ENCODE data around the gene LIFR.

Gene LIFR

DNA sequence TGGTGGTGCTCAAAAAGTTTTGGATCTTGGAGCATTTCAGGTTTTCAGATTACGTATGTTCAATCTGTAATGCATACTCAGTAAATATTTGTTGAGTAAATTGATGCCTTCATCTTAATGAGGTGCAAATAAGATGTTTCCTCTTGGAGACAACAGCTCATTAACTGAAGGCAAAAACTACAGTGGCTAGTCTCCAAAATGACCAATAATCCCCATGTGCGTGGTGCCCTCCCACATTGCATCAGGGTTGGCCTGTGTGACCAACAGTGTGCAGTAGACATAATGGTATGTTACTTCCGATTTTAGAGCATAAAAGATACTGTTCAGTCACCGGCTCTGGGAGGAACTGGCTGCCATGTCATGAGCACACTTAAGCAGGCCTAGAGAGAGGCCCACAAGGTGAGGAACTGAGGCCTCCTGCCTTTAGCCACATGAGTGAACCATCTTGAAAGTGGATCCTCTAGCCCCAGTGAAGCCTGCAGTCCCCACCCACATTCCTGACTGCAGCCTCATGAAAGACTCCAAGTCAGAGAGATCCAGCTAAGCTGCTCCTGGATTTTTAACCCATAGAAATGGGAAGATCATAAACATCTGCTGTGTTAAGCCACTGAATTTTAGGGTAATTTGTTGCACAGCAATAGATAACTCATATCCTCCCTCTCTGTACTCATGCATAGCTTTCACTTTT, 55.7 kb downstream of the LIFR start:
- H3K27ac ChIP-seq (ENCODE audit: extremely low read depth, low read depth, low read length), result no peak overlapping the region
- POLR2A ChIA-PET, result no interaction called here
- no peaks in the 10 kb centered on the region for H3K9me3 ChIP-seq (ENCODE audit: control insufficient read depth, insufficient read depth, low read depth, low read length)
- CTCF ChIA-PET, result interaction anchor here (0.5 kb wide), 1 partner anchor 160 kb away, joined by 3 read pairs; no protein-coding TSS in a partner anchor
- H3K36me3 ChIP-seq (ENCODE audit: control insufficient read depth in 2 of 2, insufficient read depth in 1 of 2, low read length in 2 of 2), result peaks cover 10 to 20% of the 10 kb centered on the region in 2 experiments
- H3K4me1 ChIP-seq (ENCODE audit: control insufficient read depth, insufficient read depth, low read length), result no peaks in the 10 kb centered on the region
- TF ChIP-seq ZIC2 (tag by site-specific recombination; IDR thresholded peaks at IDR 0.05) (no peak), SP7 (tag by site-specific recombination; IDR thresholded peaks at IDR 0.05) (peak; percentile 55; the same call in 1 of the 2 replicates)
- H3K4me3 ChIP-seq (ENCODE audit: low read depth, low read length), result no peak overlapping the region

DNA sequence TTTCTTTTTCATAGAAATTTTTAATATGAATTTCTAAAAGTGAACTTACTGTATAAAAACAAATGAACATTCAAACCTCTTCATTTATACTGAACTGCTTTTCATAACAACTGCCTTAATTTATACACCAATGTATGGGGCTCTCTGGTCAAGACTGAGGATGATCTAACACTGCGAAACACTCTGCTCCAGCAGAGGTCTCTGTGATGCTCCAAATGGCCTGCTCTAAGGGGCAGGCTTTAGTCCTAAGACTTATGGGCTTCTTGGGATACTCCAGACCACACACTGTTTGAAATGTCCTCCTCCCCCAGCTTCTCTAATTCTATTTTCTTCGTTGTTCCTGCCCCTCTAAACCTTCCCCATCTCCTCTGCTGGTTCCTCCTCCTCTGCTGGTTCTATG, 58.5 kb downstream of the LIFR start:
- no peak overlapping the region for H3K4me3 ChIP-seq (ENCODE audit: low read depth, low read length)
- CTCF ChIA-PET, result interaction anchor here (0.8 to 2.5 kb wide), 4 partner anchors 53 to 312 kb away, joined by 3 to 18 read pairs (median 4); no protein-coding TSS in a partner anchor

DNA sequence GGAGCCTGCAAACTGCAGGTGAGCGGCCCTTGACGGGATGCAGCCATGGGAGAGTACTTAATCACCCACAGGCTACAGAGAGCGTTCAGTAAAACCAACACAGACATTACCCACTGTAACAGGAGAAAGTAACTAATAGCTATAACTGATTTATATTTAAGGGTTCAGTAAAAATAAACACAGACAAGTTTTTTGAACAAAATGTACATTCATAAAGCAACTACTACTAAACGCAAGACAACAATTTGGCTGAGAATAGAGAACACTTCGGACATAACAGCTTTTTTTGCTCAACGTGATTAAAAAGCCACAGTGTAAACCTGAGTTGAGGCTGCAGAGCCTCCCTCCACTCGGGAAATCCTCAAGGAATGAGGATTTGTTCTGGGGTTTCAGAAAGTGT, 61.7 kb downstream of the LIFR start:
- Histone ChIP-seq H3K27ac (ENCODE audit: extremely low read depth, low read depth, low read length) (no peak overlapping the region), H3K4me3 (ENCODE audit: low read depth, low read length) (no peak overlapping the region), H3K9me3 (ENCODE audit: control insufficient read depth, insufficient read depth, low read depth, low read length) (no peaks in the 10 kb centered on the region), H3K4me1 (ENCODE audit: control insufficient read depth, insufficient read depth, low read length) (no peaks in the 10 kb centered on the region), H3K36me3 (ENCODE audit: control insufficient read depth in 2 of 2, insufficient read depth in 1 of 2, low read length in 2 of 2) (peaks cover 16 to 18% of the 10 kb centered on the region in 2 experiments)
- CTCF ChIA-PET, result interaction anchor here (0.6 to 1.4 kb wide), 7 partner anchors 9 to 1244 kb away, joined by 3 to 6 read pairs (median 3); no protein-coding TSS in a partner anchor
- TF ChIP-seq, protein P1, sequence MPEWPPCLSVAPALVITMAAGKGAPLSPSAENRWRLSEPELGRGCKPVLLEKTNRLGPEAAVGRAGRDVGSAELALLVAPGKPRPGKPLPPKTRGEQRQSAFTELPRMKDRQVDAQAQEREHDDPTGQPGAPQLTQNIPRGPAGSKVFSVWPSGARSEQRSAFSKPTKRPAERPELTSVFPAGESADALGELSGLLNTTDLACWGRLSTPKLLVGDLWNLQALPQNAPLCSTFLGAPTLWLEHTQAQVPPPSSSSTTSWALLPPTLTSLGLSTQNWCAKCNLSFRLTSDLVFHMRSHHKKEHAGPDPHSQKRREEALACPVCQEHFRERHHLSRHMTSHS (tag by site-specific recombination; IDR thresholded peaks at IDR 0.05), result no peak
- no peak for TF ChIP-seq ZNF274 (IDR thresholded peaks at IDR 0.05; ENCODE audit: low read length)
- no peak for TF ChIP-seq ZNF274 (tag by site-specific recombination; IDR thresholded peaks at IDR 0.05; ENCODE audit: borderline replicate concordance)
- no peak for TF ChIP-seq ZBTB20 (tag by site-specific recombination; IDR thresholded peaks at IDR 0.05)
- TF ChIP-seq ZNF747 (tag by site-specific recombination; IDR thresholded peaks at IDR 0.05), result no peak
- no peak for TF ChIP-seq ZNF433 (tag by site-specific recombination; IDR thresholded peaks at IDR 0.05; ENCODE audit: low read depth)
- TF ChIP-seq ZNF596 (tag by site-specific recombination; IDR thresholded peaks at IDR 0.05), result no peak
- no peak for TF ChIP-seq ZNF677 (tag by site-specific recombination; IDR thresholded peaks at IDR 0.05)
- TF ChIP-seq ZNF514 (tag by site-specific recombination; IDR thresholded peaks at IDR 0.05), result no peak
- no peak for TF ChIP-seq KLF1 (tag by site-specific recombination; IDR thresholded peaks at IDR 0.05)
- TF ChIP-seq BCL11A (tag by site-specific recombination; IDR thresholded peaks at IDR 0.05; ENCODE audit: low read depth), result no peak
- TF ChIP-seq, protein P2, sequence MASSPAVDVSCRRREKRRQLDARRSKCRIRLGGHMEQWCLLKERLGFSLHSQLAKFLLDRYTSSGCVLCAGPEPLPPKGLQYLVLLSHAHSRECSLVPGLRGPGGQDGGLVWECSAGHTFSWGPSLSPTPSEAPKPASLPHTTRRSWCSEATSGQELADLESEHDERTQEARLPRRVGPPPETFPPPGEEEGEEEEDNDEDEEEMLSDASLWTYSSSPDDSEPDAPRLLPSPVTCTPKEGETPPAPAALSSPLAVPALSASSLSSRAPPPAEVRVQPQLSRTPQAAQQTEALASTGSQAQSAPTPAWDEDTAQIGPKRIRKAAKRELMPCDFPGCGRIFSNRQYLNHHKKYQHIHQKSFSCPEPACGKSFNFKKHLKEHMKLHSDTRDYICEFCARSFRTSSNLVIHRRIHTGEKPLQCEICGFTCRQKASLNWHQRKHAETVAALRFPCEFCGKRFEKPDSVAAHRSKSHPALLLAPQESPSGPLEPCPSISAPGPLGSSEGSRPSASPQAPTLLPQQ (tag by site-specific recombination; IDR thresholded peaks at IDR 0.05), result no peak
- TF ChIP-seq KLF7 (tag by site-specific recombination; IDR thresholded peaks at IDR 0.05; ENCODE audit: borderline replicate concordance), result no peak
- TF ChIP-seq ZEB2 (tag by site-specific recombination; IDR thresholded peaks at IDR 0.05), result no peak
- no peak for TF ChIP-seq ZNF174 (tag by site-specific recombination; IDR thresholded peaks at IDR 0.05)
- POLR2A ChIA-PET, result no interaction called here

More for the DNA sequence above, 58.5 kb downstream of the LIFR start:
- Histone ChIP-seq H3K27ac (ENCODE audit: extremely low read depth, low read depth, low read length) (no peak overlapping the region), H3K4me1 (ENCODE audit: control insufficient read depth, insufficient read depth, low read length) (no peaks in the 10 kb centered on the region), H3K36me3 (ENCODE audit: control insufficient read depth in 2 of 2, insufficient read depth in 1 of 2, low read length in 2 of 2) (peaks cover 11 to 15% of the 10 kb centered on the region in 2 experiments), H3K9me3 (ENCODE audit: control insufficient read depth, insufficient read depth, low read depth, low read length) (no peaks in the 10 kb centered on the region)
- no peak for TF ChIP-seq GLIS1 (tag by site-specific recombination; IDR thresholded peaks at IDR 0.05)
- peak; percentile 47 for TF ChIP-seq ZNF654 (tag by site-specific recombination; IDR thresholded peaks at IDR 0.05; ENCODE audit: low read depth)
- TF ChIP-seq, protein P3, sequence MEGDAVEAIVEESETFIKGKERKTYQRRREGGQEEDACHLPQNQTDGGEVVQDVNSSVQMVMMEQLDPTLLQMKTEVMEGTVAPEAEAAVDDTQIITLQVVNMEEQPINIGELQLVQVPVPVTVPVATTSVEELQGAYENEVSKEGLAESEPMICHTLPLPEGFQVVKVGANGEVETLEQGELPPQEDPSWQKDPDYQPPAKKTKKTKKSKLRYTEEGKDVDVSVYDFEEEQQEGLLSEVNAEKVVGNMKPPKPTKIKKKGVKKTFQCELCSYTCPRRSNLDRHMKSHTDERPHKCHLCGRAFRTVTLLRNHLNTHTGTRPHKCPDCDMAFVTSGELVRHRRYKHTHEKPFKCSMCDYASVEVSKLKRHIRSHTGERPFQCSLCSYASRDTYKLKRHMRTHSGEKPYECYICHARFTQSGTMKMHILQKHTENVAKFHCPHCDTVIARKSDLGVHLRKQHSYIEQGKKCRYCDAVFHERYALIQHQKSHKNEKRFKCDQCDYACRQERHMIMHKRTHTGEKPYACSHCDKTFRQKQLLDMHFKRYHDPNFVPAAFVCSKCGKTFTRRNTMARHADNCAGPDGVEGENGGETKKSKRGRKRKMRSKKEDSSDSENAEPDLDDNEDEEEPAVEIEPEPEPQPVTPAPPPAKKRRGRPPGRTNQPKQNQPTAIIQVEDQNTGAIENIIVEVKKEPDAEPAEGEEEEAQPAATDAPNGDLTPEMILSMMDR (tag by site-specific recombination; IDR thresholded peaks at IDR 0.05), result peak; percentile 31; the same call in 1 of the 2 replicates
- POLR2A ChIA-PET, result no interaction called here
